ENCODE data around the gene COL4A2. TPM values are rescaled to one million over a fixed set of nuclear protein-coding genes. Genes with fewer than 3 reads are reported as not detected.

The COL4A2 gene
- total RNA-seq, 3 donors from 2014 or later: 0.63 to 1.2 (median 1.1) TPM

DNA sequence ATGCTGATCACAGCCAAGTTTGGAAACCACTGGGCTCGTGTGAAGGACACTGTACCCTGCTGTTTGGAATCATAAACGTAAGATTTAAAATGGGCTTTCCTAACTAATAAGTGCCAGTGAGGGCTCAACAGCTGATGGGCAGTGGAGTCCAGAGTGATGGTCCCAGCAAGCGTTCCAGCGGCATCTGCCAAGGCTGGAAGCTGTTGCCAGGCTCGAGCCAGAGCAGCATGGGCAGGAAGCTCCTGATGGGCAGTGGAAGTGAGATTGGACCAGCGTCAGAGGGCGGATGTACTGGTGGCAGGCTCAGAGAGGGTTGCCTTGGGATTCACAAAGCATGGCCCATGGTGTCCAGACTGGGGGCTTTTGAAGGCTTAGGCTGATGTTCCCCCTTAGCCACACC lies 30.2 kb downstream of the COL4A2 start:
- Mint-ChIP-seq H3K9me3 (peaks cover 5% of the 10 kb centered on the region), H3K4me3 (no peak overlapping the region), H3K27me3 (ENCODE audit: low read depth) (peaks cover 18% of the 10 kb centered on the region), H3K4me1 (ENCODE audit: low read depth) (peaks cover 28% of the 10 kb centered on the region), H3K36me3 (ENCODE audit: insufficient read depth) (no peaks in the 10 kb centered on the region)
- no peak for ATAC-seq
- DNase-seq: no peak

DNA sequence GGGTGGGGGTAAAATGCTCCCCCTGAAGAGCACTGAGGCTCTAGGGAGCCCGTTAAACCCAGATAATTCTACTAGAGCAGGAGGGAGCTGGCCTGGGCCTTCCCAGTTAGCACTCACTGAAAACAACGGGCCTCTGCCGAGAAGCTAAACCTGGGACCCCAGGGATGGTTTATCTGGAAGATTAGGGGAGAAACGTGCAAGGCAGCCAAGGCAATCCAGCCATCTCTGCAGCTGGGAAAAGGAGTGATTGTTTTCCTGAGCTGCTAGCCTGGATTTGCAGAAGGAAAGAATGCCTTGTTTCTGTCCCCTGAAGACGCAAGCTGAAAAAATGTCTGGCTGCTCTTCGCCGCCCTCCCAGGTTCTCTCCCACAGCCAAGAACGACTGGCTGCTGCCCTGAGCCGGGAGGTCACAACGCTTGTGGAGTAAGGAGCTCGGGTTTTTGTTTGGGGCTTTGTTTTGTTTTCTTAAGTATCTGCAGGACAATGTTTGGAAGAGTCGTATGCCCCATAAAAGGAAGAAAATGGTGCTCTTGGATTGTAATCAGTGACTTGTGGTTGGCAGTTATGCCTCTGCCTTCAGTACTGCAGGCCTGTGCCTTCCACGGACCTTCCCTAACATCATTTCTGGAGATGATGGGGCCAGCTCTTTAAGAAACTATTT lies 31.5 kb downstream of the COL4A2 start:
- Mint-ChIP-seq H3K9me3 (peaks cover 5% of the 10 kb centered on the region), H3K4me3 (no peak overlapping the region), H3K27me3 (ENCODE audit: low read depth) (peaks cover 18% of the 10 kb centered on the region), H3K4me1 (ENCODE audit: low read depth) (peaks cover 28% of the 10 kb centered on the region), H3K36me3 (ENCODE audit: insufficient read depth) (no peaks in the 10 kb centered on the region)
- ATAC-seq: no peak
- no peak for DNase-seq

DNA sequence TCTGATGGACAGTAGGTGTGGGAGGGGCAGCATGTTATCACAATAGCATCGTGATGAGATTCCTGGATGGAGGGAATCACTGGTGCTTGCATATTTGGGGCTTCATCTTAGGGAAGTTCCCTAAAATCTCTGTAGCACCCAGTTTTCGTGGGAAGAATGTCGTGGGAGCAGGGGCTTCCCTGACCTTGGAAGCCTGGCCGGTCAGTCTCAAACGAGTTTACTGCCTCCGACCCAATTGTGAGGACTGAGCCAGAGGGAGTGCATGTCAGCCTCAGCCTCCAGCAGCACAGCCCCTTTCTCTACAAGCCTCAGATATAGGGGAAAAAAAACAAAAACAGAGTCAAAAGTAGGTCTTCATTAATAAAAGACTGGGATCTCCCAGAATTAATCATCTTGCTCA lies 32.2 kb downstream of the COL4A2 start:
- Mint-ChIP-seq H3K36me3 (ENCODE audit: insufficient read depth) (no peaks in the 10 kb centered on the region), H3K27me3 (ENCODE audit: low read depth) (peaks cover 18% of the 10 kb centered on the region), H3K9me3 (peaks cover 5% of the 10 kb centered on the region), H3K4me3 (no peak overlapping the region), H3K4me1 (ENCODE audit: low read depth) (peaks cover 28% of the 10 kb centered on the region)
- DNase-seq (no peak), ATAC-seq (no peak)

DNA sequence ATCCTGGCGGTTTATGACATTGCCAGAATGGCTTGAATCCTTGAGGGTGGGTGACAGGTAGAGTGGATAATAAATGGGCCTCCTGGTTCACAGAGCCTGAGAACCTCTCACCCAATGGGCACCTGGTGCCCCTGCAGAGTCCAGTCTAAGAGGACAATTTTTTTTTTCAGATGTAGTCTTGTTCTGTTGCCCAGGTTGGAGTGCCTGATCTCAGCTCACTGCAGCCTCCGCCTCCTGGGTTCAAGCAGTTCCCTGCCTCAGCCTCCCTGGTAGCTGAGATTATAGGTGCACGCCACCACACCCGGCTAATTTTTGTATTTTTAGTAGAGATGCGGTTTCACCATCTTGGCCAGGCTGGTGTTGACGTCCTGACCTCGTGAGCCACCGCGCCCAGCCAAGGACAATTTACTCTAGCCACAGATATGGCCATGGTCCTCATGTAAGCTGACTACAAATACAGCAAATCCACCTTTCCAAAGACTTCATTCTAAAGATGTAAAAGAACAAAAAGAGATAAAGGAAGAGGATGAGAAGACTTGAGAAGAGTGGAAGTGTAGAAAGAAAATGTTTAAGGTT lies 33.0 kb downstream of the COL4A2 start:
- DNase-seq (no peak), ATAC-seq (no peak)
- Mint-ChIP-seq H3K36me3 (ENCODE audit: insufficient read depth) (no peaks in the 10 kb centered on the region), H3K4me3 (no peak overlapping the region), H3K4me1 (ENCODE audit: low read depth) (peaks cover 28% of the 10 kb centered on the region), H3K27me3 (ENCODE audit: low read depth) (peaks cover 18% of the 10 kb centered on the region), H3K9me3 (no peaks in the 10 kb centered on the region)

DNA sequence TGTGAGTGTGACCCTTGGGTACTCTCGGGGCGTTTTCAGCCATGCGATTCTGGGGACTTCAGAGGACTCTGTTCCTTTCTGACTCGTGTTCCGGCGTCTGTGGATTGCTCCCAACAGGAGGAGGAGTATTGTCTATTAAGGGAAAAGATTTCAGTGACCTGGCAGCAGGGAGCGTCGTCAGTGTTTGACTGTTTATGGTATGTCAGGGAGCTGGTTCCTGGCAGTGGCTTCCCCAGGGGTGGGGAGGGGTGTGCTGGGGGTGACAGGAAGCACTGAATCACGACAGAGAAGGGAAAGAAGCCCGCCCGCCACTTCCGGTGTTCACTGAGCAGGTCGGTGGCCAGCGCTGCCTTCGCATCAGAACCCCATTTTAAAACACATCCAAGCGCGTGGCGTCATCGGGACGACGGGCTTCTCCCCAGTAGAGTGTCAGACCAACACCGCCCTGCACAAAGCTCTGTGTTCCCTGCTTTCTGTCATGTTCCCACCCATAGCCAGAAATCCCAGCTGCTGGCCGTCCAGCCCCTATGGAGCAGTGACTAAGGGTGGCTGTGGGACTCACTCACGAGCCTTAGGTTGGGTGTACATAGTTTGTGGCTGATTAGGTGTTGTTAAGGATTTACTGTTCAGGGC lies 33.8 kb downstream of the COL4A2 start:
- H3K36me3 Mint-ChIP-seq (ENCODE audit: insufficient read depth): no peaks in the 10 kb centered on the region
- DNase-seq (peak; percentile 48), ATAC-seq (peak; percentile 76 to 80)
- H3K4me3 Mint-ChIP-seq: peak overlapping the region; percentile 9
- H3K4me1 Mint-ChIP-seq (ENCODE audit: low read depth): peaks cover 28% of the 10 kb centered on the region
- H3K9me3 Mint-ChIP-seq: no peaks in the 10 kb centered on the region
- peaks cover 18% of the 10 kb centered on the region for H3K27me3 Mint-ChIP-seq (ENCODE audit: low read depth)

DNA sequence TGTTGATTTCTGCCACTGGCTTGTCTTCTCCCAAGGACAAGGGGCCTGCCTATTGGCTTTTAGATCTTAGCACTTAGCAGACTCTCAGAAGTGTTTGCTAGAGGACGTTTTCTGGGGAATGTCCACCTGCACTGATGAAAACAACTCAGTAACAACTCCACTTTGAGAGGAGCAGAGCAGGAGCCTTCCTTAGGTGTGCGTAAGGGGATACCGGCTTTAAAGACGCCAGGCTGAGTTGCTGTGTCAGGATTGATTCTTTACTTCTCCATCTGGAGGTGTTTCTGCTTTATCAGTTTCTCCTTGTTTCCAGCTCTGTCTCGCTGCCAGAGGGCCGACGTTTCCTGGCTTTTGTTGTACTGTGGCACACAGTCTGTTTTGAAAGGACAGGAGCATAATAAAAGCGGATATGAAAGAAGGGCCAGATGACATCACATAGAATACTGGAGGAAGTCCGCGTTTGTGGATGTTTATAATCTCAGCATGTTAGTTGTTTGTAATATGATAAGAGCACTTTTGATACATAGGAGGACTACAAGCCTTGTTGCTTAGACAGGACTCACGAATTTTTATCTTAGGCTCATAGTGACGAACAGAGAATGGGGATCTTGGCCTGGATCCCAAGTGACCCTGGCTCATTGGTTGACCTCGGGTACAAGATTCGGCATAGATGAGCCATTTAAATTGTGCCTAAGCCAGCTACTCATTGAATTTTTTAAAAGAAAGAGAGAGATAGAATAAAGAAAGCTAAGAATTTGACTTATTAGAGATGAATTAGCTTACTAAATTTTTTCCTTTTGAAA lies 34.6 kb downstream of the COL4A2 start:
- ATAC-seq (peak in 1 of 2 donors; percentile 19), DNase-seq (no peak)
- peaks cover 18% of the 10 kb centered on the region for H3K27me3 Mint-ChIP-seq (ENCODE audit: low read depth)
- H3K9me3 Mint-ChIP-seq: no peaks in the 10 kb centered on the region
- no peaks in the 10 kb centered on the region for H3K36me3 Mint-ChIP-seq (ENCODE audit: insufficient read depth)
- H3K4me1 Mint-ChIP-seq (ENCODE audit: low read depth): peaks cover 28% of the 10 kb centered on the region
- H3K4me3 Mint-ChIP-seq: no peak overlapping the region

DNA sequence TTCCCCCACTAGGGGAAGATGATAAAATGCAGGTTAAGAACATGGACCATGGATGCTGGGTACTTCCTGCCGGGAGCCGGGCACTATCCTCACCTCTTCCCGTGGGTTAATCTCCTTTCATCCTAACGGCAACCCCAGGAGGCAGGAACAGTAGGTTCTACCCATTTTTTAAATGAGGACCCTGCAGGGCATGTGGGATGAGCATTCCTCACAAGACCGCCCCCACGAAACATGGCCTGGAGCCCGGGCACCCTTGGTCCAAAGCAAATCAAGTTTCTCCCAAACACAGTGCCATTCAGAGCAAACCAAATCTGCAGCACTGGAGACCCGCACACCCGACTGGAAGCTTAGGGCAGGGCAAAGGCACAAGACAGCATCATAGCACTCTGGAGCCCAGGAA lies 35.4 kb downstream of the COL4A2 start:
- no peak for ATAC-seq
- no peaks in the 10 kb centered on the region for H3K36me3 Mint-ChIP-seq (ENCODE audit: insufficient read depth)
- H3K27me3 Mint-ChIP-seq (ENCODE audit: low read depth): peaks cover 20% of the 10 kb centered on the region

DNA sequence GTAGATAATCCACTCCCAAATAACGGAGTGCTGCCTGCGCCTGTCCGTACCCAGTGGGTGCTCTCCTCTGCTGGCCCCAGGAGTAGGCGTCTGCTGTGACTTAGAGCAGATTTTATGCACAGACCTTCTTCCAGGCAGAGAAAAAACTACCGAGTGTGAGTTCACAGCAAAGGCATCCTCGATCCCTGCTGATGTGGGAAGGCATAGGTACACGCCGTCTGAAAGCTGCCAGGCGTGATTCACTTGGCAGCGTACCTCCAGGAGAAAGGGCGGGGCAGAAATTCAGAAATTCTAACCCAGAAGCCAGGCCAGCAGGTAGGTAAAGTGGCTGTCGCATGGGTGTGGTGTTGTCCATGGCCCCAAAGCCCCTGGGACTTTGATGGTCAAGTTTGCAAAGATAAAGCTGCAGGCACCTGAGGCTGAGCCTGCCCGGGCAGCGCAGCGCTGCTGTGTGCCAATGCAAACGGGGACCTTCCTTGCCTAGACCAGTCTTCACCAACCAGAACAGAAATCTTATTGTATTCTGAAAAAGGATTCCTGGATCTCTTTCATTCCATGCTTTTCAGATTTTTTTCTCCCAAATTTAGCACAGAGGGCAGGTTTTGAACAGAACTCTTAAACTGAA lies 36.3 kb downstream of the COL4A2 start:
- no peak for DNase-seq
- Mint-ChIP-seq H3K4me3 (no peak overlapping the region), H3K27me3 (ENCODE audit: low read depth) (peaks cover 22% of the 10 kb centered on the region), H3K9me3 (no peaks in the 10 kb centered on the region), H3K4me1 (ENCODE audit: low read depth) (peaks cover 28% of the 10 kb centered on the region), H3K36me3 (ENCODE audit: insufficient read depth) (no peaks in the 10 kb centered on the region)
- no peak for ATAC-seq

More for the DNA sequence above, 35.4 kb downstream of the COL4A2 start:
- no peak for DNase-seq
- Mint-ChIP-seq H3K4me3 (no peak overlapping the region), H3K4me1 (ENCODE audit: low read depth) (peaks cover 28% of the 10 kb centered on the region), H3K9me3 (no peaks in the 10 kb centered on the region)

DNA sequence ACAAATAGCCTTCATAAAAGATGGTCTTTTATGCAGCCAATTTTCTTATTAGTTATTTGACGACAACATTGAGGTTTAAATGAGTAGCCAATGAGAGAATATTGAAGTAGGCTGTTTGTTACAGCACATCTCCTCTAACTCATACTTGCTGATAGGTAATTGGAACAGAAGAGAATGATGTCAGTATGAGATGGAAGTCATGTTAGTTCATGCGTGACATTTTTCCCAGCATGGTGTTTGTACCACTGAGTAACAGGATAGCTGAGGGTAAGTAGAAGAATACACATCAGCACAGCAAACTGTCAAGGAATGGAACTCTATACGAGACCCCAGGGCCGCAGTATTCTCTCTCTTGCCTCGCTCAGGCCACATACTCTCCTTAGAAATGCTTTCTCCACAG lies 37.2 kb downstream of the COL4A2 start:
- H3K9me3 Mint-ChIP-seq: no peaks in the 10 kb centered on the region
- H3K27me3 Mint-ChIP-seq (ENCODE audit: low read depth): peaks cover 14% of the 10 kb centered on the region
- H3K4me1 Mint-ChIP-seq (ENCODE audit: low read depth): peaks cover 23% of the 10 kb centered on the region
- no peak for DNase-seq
- ATAC-seq: no peak
- H3K36me3 Mint-ChIP-seq (ENCODE audit: insufficient read depth): no peaks in the 10 kb centered on the region
- no peak overlapping the region for H3K4me3 Mint-ChIP-seq

DNA sequence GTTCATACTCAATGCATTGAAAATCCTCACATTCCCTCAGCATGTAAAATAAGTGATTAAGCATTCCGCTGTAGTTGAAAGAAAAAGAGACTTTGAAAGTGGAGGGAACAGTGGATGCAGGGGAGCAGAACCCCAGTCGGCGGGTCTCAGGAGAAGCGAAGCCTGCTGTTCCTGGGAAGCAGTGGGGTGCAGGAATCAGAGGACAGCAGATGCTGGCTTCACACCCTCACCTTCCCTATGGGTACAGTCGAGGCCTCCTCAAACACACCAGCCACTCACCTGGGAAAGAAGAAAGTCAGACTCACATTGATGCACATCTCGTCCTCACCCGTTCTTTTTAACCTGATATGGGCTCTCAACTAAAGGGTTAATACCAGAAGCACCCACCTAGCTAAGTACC lies 38.2 kb downstream of the COL4A2 start:
- Mint-ChIP-seq H3K4me1 (ENCODE audit: low read depth) (peaks cover 15% of the 10 kb centered on the region), H3K9me3 (no peaks in the 10 kb centered on the region), H3K27me3 (ENCODE audit: low read depth) (peaks cover 8% of the 10 kb centered on the region), H3K4me3 (no peak overlapping the region), H3K36me3 (ENCODE audit: insufficient read depth) (no peaks in the 10 kb centered on the region)
- ATAC-seq (no peak), DNase-seq (no peak)

DNA sequence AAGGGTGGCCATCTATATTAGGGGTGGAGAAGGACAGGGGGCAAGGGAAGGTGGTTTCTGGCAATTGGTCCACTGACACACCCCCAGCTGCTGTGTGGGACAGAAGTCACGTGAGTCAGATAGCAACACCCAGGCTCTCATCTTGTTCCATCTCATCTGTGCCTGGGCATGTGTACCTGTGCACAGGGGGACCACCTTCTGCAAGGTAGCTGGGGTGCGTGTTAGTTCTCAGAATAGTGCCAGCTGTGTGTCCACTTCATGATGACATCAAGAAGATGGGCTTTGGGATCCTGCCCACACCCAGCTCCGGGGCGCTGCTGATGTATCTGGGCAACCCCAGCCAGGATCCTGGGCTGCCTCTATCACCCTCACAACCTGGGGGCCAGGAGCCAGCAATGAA lies 38.6 kb downstream of the COL4A2 start:
- Mint-ChIP-seq H3K27me3 (ENCODE audit: low read depth) (peaks cover 8% of the 10 kb centered on the region), H3K4me3 (no peak overlapping the region), H3K9me3 (no peaks in the 10 kb centered on the region), H3K36me3 (ENCODE audit: insufficient read depth) (no peaks in the 10 kb centered on the region), H3K4me1 (ENCODE audit: low read depth) (peaks cover 11% of the 10 kb centered on the region)
- ATAC-seq (no peak), DNase-seq (no peak)

DNA sequence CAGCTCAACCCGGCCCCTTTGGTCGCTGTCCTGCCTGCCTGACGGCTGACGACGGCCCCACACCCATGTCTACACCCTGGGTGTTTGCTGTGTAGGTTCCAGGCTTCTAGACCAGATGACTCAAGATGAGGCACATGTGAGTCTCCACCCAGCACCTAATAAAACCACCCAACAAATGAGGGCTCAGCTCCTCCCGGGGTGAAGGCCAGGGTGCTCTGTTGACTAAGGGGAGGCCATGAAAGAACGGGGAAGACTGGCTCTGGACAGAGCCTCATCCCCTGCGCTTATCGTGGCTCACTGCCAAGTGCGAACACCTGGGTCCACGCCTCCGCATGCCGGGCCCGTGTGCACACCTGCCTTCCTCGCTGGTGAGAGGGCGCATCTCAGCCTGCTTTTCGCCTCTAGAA lies 39.6 kb downstream of the COL4A2 start:
- H3K27me3 Mint-ChIP-seq (ENCODE audit: low read depth): peaks cover 6% of the 10 kb centered on the region
- no peaks in the 10 kb centered on the region for H3K9me3 Mint-ChIP-seq
- H3K36me3 Mint-ChIP-seq (ENCODE audit: insufficient read depth): no peaks in the 10 kb centered on the region
- no peak for ATAC-seq
- no peak overlapping the region for H3K4me3 Mint-ChIP-seq
- no peak for DNase-seq
- peaks cover 2% of the 10 kb centered on the region for H3K4me1 Mint-ChIP-seq (ENCODE audit: low read depth)

DNA sequence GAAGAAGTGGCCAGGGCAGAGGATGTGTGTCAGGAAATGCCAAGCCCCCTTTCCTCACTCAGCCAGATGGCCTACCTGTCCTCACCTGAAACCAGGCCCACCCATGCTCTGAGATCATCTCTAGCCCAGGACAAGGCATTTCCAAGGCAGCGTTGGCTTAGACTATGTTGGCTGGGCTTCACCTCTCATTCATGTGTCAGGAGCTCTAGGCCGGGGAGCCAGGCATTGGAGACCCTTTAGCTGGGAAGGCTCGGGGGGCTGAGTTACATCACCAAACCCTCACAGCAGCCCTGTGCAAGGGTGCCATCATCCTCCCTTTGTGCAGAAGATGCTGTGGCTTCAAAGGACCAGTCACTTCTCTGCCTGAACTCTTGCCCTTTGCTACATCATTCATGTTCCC lies 40.0 kb downstream of the COL4A2 start:
- DNase-seq (no peak), ATAC-seq (no peak)
- H3K9me3 Mint-ChIP-seq: no peaks in the 10 kb centered on the region
- H3K4me1 Mint-ChIP-seq (ENCODE audit: low read depth): no peaks in the 10 kb centered on the region
- no peaks in the 10 kb centered on the region for H3K36me3 Mint-ChIP-seq (ENCODE audit: insufficient read depth)
- H3K4me3 Mint-ChIP-seq: no peak overlapping the region
- peaks cover 6% of the 10 kb centered on the region for H3K27me3 Mint-ChIP-seq (ENCODE audit: low read depth)

Measured in activated T-cell treated with anti-CD3 and anti-CD28 coated beads, Interleukin-2, amount 50 U/mL, for 4 hours (primary cell).